NCI-H2107 treated with DMSO at 0.1 percent for 48 hours (cell line): ENCODE measurements around the gene DNAJA2.
A peak's percentile ranks its signal among the peaks of the same experiment; 100 is the strongest.

Experiments used
- DNase-seq: peaks from one replicate; lab custom pipeline; 2025; ENCODE audit not compliant: unreplicated experiment; lab: John Stamatoyannopoulos, UW

The DNAJA2 gene

GRCh38 chr16:46929378-46930332, 43.8 kb downstream of the DNAJA2 start:
- DNase-seq = no peak

- DNase-seq = no peak
Measured at GRCh38 chr16:46928811-46929210, 44.7 kb downstream of the DNAJA2 start.

GRCh38 chr16:46927273-46927672, 46.2 kb downstream of the DNAJA2 start:
- no peak for DNase-seq

- DNase-seq = no peak
Measured at GRCh38 chr16:46926470-46927225, 46.8 kb downstream of the DNAJA2 start.

GRCh38 chr16:46924402-46924801, 49.1 kb downstream of the DNAJA2 start:
- DNase-seq = no peak

- no peak for DNase-seq
Measured at GRCh38 chr16:46923513-46924295, 49.8 kb downstream of the DNAJA2 start.

GRCh38 chr16:46922239-46922638, 51.2 kb downstream of the DNAJA2 start:
- DNase-seq = no peak

- no peak for DNase-seq
Measured at GRCh38 chr16:46920402-46921068, 52.9 kb downstream of the DNAJA2 start.

- no peak for DNase-seq
Measured at GRCh38 chr16:46918905-46919792, 54.3 kb downstream of the DNAJA2 start.

GRCh38 chr16:46918400-46918799, 55.1 kb downstream of the DNAJA2 start:
- no peak for DNase-seq

GRCh38 chr16:46916980-46917379, 56.5 kb downstream of the DNAJA2 start:
- DNase-seq = no peak

GRCh38 chr16:46915483-46916025, 57.9 kb downstream of the DNAJA2 start:
- no peak for DNase-seq

GRCh38 chr16:46914556-46915201, 58.8 kb downstream of the DNAJA2 start:
- no peak for DNase-seq

- DNase-seq = no peak
Measured at GRCh38 chr16:46911650-46912049, 61.8 kb downstream of the DNAJA2 start.

- no peak for DNase-seq
Measured at GRCh38 chr16:46911038-46911437, 62.4 kb downstream of the DNAJA2 start.

GRCh38 chr16:46908540-46909372, 64.7 kb downstream of the DNAJA2 start:
- DNase-seq = peak; percentile 45

- no peak for DNase-seq
Measured at GRCh38 chr16:46907061-46907774, 66.3 kb downstream of the DNAJA2 start.
